NCI-H345 (cell line): ENCODE data around the gene MUC5AC.
"Not testable (repeated sequence)": the region's sequence is repeated elsewhere in the genome, so short reads cannot be mapped to it uniquely, and the experiment has no call there.

Experiments used
- DNase-seq: peaks from one replicate; lab custom pipeline; 2025; lab: John Stamatoyannopoulos, UW

MUC5AC gene

GRCh38 chr11:1162491-1163311, 4.9 kb downstream of the MUC5AC start:
- DNase-seq, result no peak

GRCh38 chr11:1163321-1163910, 5.7 kb downstream of the MUC5AC start:
- DNase-seq, result no peak

- DNase-seq, result no peak
Measured at GRCh38 chr11:1163911-1164735, 6.4 kb downstream of the MUC5AC start.

- not testable (repeated sequence) for DNase-seq
Measured at GRCh38 chr11:1164779-1165255, 7.1 kb downstream of the MUC5AC start.

GRCh38 chr11:1165256-1166041, 7.7 kb downstream of the MUC5AC start:
- DNase-seq, result no peak

GRCh38 chr11:1167256-1167655, 9.5 kb downstream of the MUC5AC start:
- no peak for DNase-seq

GRCh38 chr11:1167751-1168231, 10.0 kb downstream of the MUC5AC start:
- no peak for DNase-seq

GRCh38 chr11:1168256-1168655, 10.5 kb downstream of the MUC5AC start:
- DNase-seq, result no peak

- no peak for DNase-seq
Measured at GRCh38 chr11:1168721-1169161, 11.0 kb downstream of the MUC5AC start.

GRCh38 chr11:1171223-1171984, 13.7 kb downstream of the MUC5AC start:
- no peak for DNase-seq

- DNase-seq, result no peak
Measured at GRCh38 chr11:1171985-1172728, 14.4 kb downstream of the MUC5AC start.

- no peak for DNase-seq
Measured at GRCh38 chr11:1172729-1173117, 15.0 kb downstream of the MUC5AC start.

- DNase-seq, result not testable (repeated sequence)
Measured at GRCh38 chr11:1173396-1173795, 15.6 kb downstream of the MUC5AC start.

GRCh38 chr11:1174441-1175370, 17.0 kb downstream of the MUC5AC start:
- DNase-seq, result no peak

GRCh38 chr11:1175461-1176223, 17.9 kb downstream of the MUC5AC start:
- no peak for DNase-seq

GRCh38 chr11:1176224-1177019, 18.7 kb downstream of the MUC5AC start:
- no peak for DNase-seq

- no peak for DNase-seq
Measured at GRCh38 chr11:1177020-1177770, 19.4 kb downstream of the MUC5AC start.
